Ovary (tissue), 9 donors: Measurements from ENCODE around the gene PSMB9. TPM values are rescaled to one million over a fixed set of nuclear protein-coding genes. Genes with fewer than 3 reads are reported as not detected.

Experiments used
- DNase-seq, 5 donors: peaks; one replicate each; pipeline ENCODE4 v3.0.0-alpha.2; 2019 to 2020
- H3K27ac ChIP-seq, 2 donors: fragments of 200-600 bp; one replicate each; pipeline versions ENCODE4 v1.5.1 to v1.8.0; 2019 to 2022
- H3K27me3 ChIP-seq: fragments of 200-600 bp; one replicate; pipeline ENCODE4 v1.8.0; 2022
- H3K36me3 ChIP-seq: fragments of 200-600 bp; sonication (generic); one replicate; pipeline ENCODE4 v1.5.1; 2019
- H3K4me1 ChIP-seq: one replicate; pipeline ENCODE4 v1.8.1; 2013; ENCODE audit warnings: mild to moderate bottlenecking, moderate library complexity; ENCODE audit not compliant: insufficient read depth
- H3K4me3 ChIP-seq: fragments of 200-600 bp; sonication (generic); one replicate; pipeline ENCODE4 v1.5.1; 2017
- H3K9me3 ChIP-seq, 2 donors: fragments of 200-600 bp in 1 of 2; sonication (generic) in 1 of 2; one replicate each; pipeline versions ENCODE4 v1.5.1 to v1.8.1; 2013 to 2019; ENCODE audit warnings: mild to moderate bottlenecking in 1 of 2, moderate library complexity in 1 of 2
- EP300 ChIP-seq: sonication (generic); formaldehyde crosslinking; IDR thresholded peaks from one replicate; pipeline ENCODE4 v1.6.1; 2017; ENCODE audit warnings: antibody characterized with exemption
- POLR2A ChIP-seq: fragments of 450-650 bp; IDR thresholded peaks from one replicate; pipeline ENCODE4 v1.6.1; 2017; ENCODE audit warnings: antibody characterized with exemption, mild to moderate bottlenecking, moderate library complexity
- WGBS, 3 donors: extraction: QIAGEN DNeasy Blood & Tissue Kit in 1 of 3; methylation state at CpG; one replicate each; pipeline versions ENCODE4 v1.1.5 to v1.1.7; 2013 to 2017; 5-methylcytosine and 5-hydroxymethylcytosine counted together
- intact Hi-C, 4 donors: fragments of 100-400 bp; cut with DNase I; formaldehyde crosslinking; loops; one replicate each; pipeline versions ENCODE4 v1.11.0 to v1.15.1; 2022 to 2023
- polyA plus RNA-seq, 2 donors: library from polyadenylated mRNA; stranded (reverse); fragments of 200-250 nt in 1 of 2; fragments of 350-450 nt in 1 of 2; fragmentation: Illumina TruSeq in 1 of 2; extraction: RNeasy Lipid Tissue Mini Kit (QIAGEN cat#74804) in 1 of 2; gene quantifications; one replicate each; pipeline ENCODE4 v1.2.3, GENCODE V29; 2013 to 2014
- total RNA-seq, 7 donors: library from RNA; depleted of rRNA in 2 of 7; stranded (reverse); fragments of >200 nt in 2 of 7; fragmentation: NEBNext Ultra II Directional in 3 of 7; extraction: Animal tissue kit (Norgen Biotek cat#: 25700) in 3 of 7; gene quantifications; one replicate each; pipeline versions ENCODE4 v1.1.0 to v1.2.4, GENCODE V29; 2016 to 2023
- TF ChIP-seq, protein P1 (sequence below), 3 donors: fragments of 450-650 bp in 2 of 3; fragments of 200-600 bp in 1 of 3; IDR thresholded peaks; one replicate each; pipeline versions ENCODE4 v1.5.1 to v1.8.0; 2016 to 2022; ENCODE audit warnings: antibody characterized with exemption in 3 of 3, mild to moderate bottlenecking in 1 of 3
- donor health status: DM: no; HTN: no; CAD: no; lungs with moderate emphysema.
- donor health status: DM: no; HTN: no; CAD: no.
- donor health status: Bipolar disorder and iron deficiency.
- donor health status: DM: yes; HTN: yes; CAD: no.
- donor health status: DM: no; HTN: no; CAD: no.
- donor health status: DM: yes; HTN: yes; CAD: no.

The PSMB9 gene
- total and polyA plus RNA-seq, 9 donors: 9.5 to 30.7 (median 20.4) TPM

DNA sequence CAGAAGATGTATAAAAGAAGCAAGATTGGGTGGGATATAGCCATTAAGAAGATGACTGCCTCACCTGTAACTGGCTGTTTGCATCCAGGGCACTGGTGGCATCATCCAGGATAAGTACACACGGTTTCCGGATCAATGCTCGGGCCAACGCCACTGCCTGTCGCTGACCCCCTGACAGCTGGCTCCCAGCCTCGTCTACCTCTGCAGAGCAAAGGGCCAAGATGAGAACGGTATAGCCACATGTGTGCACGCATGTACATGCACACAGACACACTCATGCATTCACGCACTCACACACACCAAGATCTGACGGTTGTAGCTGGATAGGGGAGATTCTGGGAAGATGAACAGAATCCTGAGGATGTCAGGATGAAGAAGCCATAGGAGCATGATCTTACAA, 7.0 kb upstream of the PSMB9 start:
- intact Hi-C loops: no loop called here
- DNase-seq: no peak
- no peaks in the 10 kb centered on the region for H3K36me3 ChIP-seq
- H3K27ac ChIP-seq: no peak overlapping the region
- no peaks in the 10 kb centered on the region for H3K27me3 ChIP-seq
- no peak overlapping the region for H3K4me3 ChIP-seq
- no peak for TF ChIP-seq EP300
- TF ChIP-seq, protein P1, sequence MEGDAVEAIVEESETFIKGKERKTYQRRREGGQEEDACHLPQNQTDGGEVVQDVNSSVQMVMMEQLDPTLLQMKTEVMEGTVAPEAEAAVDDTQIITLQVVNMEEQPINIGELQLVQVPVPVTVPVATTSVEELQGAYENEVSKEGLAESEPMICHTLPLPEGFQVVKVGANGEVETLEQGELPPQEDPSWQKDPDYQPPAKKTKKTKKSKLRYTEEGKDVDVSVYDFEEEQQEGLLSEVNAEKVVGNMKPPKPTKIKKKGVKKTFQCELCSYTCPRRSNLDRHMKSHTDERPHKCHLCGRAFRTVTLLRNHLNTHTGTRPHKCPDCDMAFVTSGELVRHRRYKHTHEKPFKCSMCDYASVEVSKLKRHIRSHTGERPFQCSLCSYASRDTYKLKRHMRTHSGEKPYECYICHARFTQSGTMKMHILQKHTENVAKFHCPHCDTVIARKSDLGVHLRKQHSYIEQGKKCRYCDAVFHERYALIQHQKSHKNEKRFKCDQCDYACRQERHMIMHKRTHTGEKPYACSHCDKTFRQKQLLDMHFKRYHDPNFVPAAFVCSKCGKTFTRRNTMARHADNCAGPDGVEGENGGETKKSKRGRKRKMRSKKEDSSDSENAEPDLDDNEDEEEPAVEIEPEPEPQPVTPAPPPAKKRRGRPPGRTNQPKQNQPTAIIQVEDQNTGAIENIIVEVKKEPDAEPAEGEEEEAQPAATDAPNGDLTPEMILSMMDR (IDR thresholded peaks at IDR 0.05): no peak
- no peak for TF ChIP-seq POLR2A
- peaks cover 7% of the 10 kb centered on the region for H3K4me1 ChIP-seq
- no peaks in the 10 kb centered on the region for H3K9me3 ChIP-seq
- 88 to 92% (median 89%) methylated on average over 10 of the region's 10 CpGs for WGBS, 3 donors

DNA sequence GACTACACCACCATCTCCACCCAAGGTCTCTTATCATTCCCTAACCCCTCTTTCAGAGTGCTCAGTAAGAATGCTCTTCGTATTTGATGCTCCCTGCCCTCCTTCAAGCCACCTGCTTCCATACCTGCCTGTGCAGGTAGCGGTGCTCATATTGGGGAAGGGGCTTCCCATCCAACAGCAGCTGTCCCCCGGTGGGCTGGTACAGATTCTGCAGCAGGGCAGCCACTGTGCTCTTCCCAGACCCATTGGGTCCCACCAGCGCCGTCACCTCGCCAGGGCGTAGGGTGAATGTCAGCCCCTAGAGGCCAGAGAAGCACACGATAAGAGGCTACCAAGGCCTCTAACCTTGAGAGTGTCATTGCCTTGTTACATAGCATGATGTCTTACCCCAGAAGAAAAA, 6.2 kb upstream of the PSMB9 start:
- no peak overlapping the region for H3K4me3 ChIP-seq
- 84 to 90% (median 85%) methylated on average over 8 of the region's 8 CpGs for WGBS, 3 donors
- H3K9me3 ChIP-seq: no peaks in the 10 kb centered on the region
- TF ChIP-seq, protein P1 (IDR thresholded peaks at IDR 0.05): no peak
- TF ChIP-seq POLR2A (no peak), EP300 (no peak)
- no peak overlapping the region for H3K27ac ChIP-seq
- no peaks in the 10 kb centered on the region for H3K27me3 ChIP-seq
- no peak for DNase-seq
- intact Hi-C loops: no loop called here
- peaks cover 7% of the 10 kb centered on the region for H3K4me1 ChIP-seq
- no peaks in the 10 kb centered on the region for H3K36me3 ChIP-seq

GRCh38 chr6:32849126-32849525, 4.9 kb upstream of the PSMB9 start:
- H3K27ac ChIP-seq: no peak overlapping the region
- intact Hi-C loops: no loop called here
- no peaks in the 10 kb centered on the region for H3K36me3 ChIP-seq
- H3K4me1 ChIP-seq: peaks cover 6% of the 10 kb centered on the region
- no peak overlapping the region for H3K4me3 ChIP-seq
- WGBS, 3 donors: 77 to 80% (median 78%) methylated on average over 6 of the region's 6 CpGs
- H3K27me3 ChIP-seq: no peaks in the 10 kb centered on the region
- no peaks in the 10 kb centered on the region for H3K9me3 ChIP-seq
- DNase-seq: no peak
- no peak for TF ChIP-seq EP300
- TF ChIP-seq, protein P1 (IDR thresholded peaks at IDR 0.05): no peak
- TF ChIP-seq POLR2A: no peak

DNA sequence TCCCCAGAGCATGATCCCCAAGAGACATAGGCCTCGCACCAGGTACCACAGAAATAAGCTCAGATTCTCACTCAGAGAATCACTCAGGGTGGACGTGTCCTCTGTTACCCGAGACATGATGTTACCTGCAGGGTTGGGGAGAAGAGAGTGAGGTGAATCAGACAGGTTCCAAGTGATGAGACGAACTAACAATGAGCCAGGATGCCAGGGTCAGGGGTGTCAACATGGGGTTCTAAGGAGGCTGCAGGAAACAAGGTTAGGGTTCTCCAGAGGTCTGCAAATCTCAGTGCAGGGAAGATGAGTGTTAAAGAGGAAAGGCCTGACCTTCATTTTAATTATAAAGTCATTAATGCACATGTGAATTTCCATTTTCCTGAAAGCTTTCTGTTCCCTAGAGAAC, 3.0 kb upstream of the PSMB9 start:
- intact Hi-C loops: no loop called here
- TF ChIP-seq, protein P1 (IDR thresholded peaks at IDR 0.05): no peak
- TF ChIP-seq EP300: no peak
- TF ChIP-seq POLR2A: no peak
- Histone ChIP-seq H3K4me1 (peaks cover 10% of the 10 kb centered on the region), H3K36me3 (no peaks in the 10 kb centered on the region), H3K9me3 (no peaks in the 10 kb centered on the region), H3K27ac (no peak overlapping the region), H3K4me3 (no peak overlapping the region), H3K27me3 (no peaks in the 10 kb centered on the region)
- 90 to 97% (median 93%) methylated on average over 4 of the region's 4 CpGs for WGBS, 3 donors
- no peak for DNase-seq
